Measurements from ENCODE around the gene VAX1. TPM values are rescaled to one million over a fixed set of nuclear protein-coding genes. Genes with fewer than 3 reads are reported as not detected.

The VAX1 gene
- total and polyA plus RNA-seq, 9 of the 15 experiments (the other 6 are each of a cell fraction or from before 2014, with no cell fraction given): not detected

DNA sequence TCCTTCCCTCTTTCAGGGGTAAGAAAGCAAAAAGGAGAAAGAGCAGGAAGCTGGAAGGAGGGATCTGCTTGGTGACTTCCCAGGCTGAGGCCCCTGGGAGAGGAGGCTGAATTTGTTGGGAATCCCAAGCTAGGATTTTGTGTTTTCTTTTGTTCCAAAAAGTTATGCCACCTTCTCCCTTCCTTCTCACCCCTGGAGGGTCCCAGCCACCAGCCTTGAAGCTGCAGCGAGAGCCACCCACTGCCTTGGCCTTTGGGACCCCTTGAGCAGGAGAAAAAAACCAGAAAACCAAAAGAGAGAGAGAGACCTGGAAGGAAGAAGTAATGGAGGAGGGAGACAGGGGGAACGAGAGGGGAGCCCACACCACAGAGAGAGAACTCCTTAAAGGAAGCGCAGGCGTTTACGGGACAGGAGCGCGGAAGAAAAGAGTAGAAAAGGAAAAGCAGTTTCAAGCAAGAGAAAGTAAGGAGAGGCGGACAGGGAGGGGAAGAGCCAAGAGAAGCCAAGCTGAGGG, 7.2 kb downstream of the VAX1 start (continued):
- TF ChIP-seq MYBL2 (IDR thresholded peaks at IDR 0.05; ENCODE audit: low read depth): no peak
- no peak for TF ChIP-seq MYBL2 (CRISPR knock-in tag; IDR thresholded peaks at IDR 0.05; ENCODE audit: borderline replicate concordance)
- no peak for TF ChIP-seq SMARCA4 (IDR thresholded peaks at IDR 0.05)

DNA sequence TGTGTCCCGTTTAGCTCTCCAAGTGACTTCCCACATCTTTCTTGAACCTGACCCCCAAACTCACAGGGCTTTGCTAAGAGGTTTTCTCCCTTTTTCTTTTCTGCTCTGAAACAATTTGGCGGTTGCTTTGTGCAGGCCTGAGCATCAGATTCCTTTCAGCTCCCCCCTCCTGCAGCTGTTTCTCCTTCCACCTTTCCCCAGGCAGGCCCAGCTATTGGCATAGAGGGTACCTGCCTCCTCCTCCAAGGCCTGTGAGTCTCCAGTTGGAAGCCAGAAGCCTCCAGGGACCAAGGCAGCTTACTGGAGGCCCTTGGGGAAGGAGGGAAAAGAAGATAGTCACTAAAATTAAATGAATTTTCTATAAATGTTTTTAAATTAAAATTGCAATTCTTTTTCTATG, 7.7 kb downstream of the VAX1 start:
- no peaks in the 10 kb centered on the region for H3K9me1 ChIP-seq (ENCODE audit: control insufficient read depth, insufficient read depth, low read length)
- peaks cover 21 to 63% of the 10 kb centered on the region in 2 experiments for H3K27me3 ChIP-seq (ENCODE audit: control insufficient read depth in 2 of 2, insufficient read depth in 2 of 2, low read length in 2 of 2)
- in situ Hi-C loops (cut with MboI): no loop called here
- no peak overlapping the region for H3K27ac ChIP-seq (ENCODE audit: extremely low read depth, low read depth, low read length)
- DNase-seq (ENCODE audit: extremely low read depth in 1 of 4, low spot score in 3 of 4) (no peak), ATAC-seq (no peak), FAIRE-seq (no peak)
- WGBS (ENCODE audit: insufficient coverage, low coverage, missing lambda C conversion rate): 0% methylated on average over 1 of the region's 2 CpGs
- H3K9ac ChIP-seq (ENCODE audit: insufficient read depth in 1 of 2, low read depth in 2 of 2, low read length in 2 of 2): no peak overlapping the region
- H3K4me2 ChIP-seq (ENCODE audit: insufficient read depth, low read length): no peak overlapping the region
- H3K4me3 ChIP-seq: no peak overlapping the region
- POLR2A ChIA-PET: interaction anchor here (0.7 kb wide), 1 partner anchor 184 kb away, joined by 4 read pairs; no protein-coding TSS in a partner anchor
- H3K9me3 ChIP-seq (replicated peaks; ENCODE audit: control insufficient read depth, insufficient read depth, low read depth, low read length): no peaks in the 10 kb centered on the region
- TF ChIP-seq KAT7 (CRISPR knock-in tag; IDR thresholded peaks at IDR 0.05; ENCODE audit: borderline replicate concordance): no peak
- TF ChIP-seq, protein P1, sequence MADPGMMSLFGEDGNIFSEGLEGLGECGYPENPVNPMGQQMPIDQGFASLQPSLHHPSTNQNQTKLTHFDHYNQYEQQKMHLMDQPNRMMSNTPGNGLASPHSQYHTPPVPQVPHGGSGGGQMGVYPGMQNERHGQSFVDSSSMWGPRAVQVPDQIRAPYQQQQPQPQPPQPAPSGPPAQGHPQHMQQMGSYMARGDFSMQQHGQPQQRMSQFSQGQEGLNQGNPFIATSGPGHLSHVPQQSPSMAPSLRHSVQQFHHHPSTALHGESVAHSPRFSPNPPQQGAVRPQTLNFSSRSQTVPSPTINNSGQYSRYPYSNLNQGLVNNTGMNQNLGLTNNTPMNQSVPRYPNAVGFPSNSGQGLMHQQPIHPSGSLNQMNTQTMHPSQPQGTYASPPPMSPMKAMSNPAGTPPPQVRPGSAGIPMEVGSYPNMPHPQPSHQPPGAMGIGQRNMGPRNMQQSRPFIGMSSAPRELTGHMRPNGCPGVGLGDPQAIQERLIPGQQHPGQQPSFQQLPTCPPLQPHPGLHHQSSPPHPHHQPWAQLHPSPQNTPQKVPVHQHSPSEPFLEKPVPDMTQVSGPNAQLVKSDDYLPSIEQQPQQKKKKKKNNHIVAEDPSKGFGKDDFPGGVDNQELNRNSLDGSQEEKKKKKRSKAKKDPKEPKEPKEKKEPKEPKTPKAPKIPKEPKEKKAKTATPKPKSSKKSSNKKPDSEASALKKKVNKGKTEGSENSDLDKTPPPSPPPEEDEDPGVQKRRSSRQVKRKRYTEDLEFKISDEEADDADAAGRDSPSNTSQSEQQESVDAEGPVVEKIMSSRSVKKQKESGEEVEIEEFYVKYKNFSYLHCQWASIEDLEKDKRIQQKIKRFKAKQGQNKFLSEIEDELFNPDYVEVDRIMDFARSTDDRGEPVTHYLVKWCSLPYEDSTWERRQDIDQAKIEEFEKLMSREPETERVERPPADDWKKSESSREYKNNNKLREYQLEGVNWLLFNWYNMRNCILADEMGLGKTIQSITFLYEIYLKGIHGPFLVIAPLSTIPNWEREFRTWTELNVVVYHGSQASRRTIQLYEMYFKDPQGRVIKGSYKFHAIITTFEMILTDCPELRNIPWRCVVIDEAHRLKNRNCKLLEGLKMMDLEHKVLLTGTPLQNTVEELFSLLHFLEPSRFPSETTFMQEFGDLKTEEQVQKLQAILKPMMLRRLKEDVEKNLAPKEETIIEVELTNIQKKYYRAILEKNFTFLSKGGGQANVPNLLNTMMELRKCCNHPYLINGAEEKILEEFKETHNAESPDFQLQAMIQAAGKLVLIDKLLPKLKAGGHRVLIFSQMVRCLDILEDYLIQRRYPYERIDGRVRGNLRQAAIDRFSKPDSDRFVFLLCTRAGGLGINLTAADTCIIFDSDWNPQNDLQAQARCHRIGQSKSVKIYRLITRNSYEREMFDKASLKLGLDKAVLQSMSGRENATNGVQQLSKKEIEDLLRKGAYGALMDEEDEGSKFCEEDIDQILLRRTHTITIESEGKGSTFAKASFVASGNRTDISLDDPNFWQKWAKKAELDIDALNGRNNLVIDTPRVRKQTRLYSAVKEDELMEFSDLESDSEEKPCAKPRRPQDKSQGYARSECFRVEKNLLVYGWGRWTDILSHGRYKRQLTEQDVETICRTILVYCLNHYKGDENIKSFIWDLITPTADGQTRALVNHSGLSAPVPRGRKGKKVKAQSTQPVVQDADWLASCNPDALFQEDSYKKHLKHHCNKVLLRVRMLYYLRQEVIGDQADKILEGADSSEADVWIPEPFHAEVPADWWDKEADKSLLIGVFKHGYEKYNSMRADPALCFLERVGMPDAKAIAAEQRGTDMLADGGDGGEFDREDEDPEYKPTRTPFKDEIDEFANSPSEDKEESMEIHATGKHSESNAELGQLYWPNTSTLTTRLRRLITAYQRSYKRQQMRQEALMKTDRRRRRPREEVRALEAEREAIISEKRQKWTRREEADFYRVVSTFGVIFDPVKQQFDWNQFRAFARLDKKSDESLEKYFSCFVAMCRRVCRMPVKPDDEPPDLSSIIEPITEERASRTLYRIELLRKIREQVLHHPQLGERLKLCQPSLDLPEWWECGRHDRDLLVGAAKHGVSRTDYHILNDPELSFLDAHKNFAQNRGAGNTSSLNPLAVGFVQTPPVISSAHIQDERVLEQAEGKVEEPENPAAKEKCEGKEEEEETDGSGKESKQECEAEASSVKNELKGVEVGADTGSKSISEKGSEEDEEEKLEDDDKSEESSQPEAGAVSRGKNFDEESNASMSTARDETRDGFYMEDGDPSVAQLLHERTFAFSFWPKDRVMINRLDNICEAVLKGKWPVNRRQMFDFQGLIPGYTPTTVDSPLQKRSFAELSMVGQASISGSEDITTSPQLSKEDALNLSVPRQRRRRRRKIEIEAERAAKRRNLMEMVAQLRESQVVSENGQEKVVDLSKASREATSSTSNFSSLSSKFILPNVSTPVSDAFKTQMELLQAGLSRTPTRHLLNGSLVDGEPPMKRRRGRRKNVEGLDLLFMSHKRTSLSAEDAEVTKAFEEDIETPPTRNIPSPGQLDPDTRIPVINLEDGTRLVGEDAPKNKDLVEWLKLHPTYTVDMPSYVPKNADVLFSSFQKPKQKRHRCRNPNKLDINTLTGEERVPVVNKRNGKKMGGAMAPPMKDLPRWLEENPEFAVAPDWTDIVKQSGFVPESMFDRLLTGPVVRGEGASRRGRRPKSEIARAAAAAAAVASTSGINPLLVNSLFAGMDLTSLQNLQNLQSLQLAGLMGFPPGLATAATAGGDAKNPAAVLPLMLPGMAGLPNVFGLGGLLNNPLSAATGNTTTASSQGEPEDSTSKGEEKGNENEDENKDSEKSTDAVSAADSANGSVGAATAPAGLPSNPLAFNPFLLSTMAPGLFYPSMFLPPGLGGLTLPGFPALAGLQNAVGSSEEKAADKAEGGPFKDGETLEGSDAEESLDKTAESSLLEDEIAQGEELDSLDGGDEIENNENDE (IDR thresholded peaks at IDR 0.05; ENCODE audit: low read depth, low read length): no peak
- CTCF ChIA-PET (ENCODE audit: low intra/inter-chr PET ratio): no interaction called here
- H3K4me1 ChIP-seq (replicated peaks in 1 of 2; ENCODE audit: control insufficient read depth in 2 of 2, insufficient read depth in 2 of 2, low read length in 2 of 2): peaks cover 0 to 15% of the 10 kb centered on the region in 2 experiments; a peak in 2 of 5 replicates
- no peaks in the 10 kb centered on the region for H3K36me3 ChIP-seq (ENCODE audit: control insufficient read depth, insufficient read depth, low read length)
- H3K79me2 ChIP-seq (ENCODE audit: control insufficient read depth, insufficient read depth, low read length): no peaks in the 10 kb centered on the region
- H4K20me1 ChIP-seq (replicated peaks; ENCODE audit: control insufficient read depth, insufficient read depth, low read length): no peaks in the 10 kb centered on the region
- no peak overlapping the region for H2AFZ ChIP-seq (ENCODE audit: low read depth, low read length)
- intact Hi-C loops (cut with micrococcal nuclease): no loop called here
- no TSS peak for BruUV-seq (replicated peaks)

Data from K562 (cell line).